ENCODE data around the gene MDFIC.

The MDFIC gene

DNA sequence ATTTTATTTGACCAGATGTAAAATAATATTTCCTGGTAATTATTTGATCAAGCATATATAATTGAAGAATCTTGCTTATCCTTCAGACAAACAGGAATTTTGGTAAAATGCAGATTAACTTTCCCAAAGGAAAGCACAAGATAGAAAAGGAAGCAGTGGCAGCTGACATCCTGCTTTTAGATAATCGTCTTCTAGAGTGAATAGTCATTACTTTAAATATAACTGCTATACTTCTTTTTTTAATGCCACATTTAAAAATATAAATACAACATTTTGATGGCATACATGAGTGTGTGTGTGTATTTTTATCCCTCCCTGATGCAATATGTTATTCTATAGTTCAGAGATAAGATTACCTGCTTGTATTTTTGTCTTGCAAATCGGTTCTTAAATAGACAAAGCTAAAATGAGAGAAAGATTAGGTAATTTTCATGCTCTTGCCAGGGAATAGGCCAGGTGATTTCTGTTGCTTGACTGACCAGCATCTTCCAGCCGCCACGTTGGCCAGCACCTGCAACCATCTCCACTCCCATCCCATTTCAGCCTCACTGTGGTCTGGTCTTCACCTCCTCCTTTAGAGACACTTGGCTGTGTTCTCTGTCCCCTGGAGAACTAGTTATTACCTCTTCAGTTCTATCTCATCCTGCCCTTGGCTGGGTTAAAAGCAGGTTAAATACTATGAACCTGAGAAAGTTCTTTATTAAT is 58.1 kb downstream of the MDFIC start:
- TF ChIP-seq, protein P1, sequence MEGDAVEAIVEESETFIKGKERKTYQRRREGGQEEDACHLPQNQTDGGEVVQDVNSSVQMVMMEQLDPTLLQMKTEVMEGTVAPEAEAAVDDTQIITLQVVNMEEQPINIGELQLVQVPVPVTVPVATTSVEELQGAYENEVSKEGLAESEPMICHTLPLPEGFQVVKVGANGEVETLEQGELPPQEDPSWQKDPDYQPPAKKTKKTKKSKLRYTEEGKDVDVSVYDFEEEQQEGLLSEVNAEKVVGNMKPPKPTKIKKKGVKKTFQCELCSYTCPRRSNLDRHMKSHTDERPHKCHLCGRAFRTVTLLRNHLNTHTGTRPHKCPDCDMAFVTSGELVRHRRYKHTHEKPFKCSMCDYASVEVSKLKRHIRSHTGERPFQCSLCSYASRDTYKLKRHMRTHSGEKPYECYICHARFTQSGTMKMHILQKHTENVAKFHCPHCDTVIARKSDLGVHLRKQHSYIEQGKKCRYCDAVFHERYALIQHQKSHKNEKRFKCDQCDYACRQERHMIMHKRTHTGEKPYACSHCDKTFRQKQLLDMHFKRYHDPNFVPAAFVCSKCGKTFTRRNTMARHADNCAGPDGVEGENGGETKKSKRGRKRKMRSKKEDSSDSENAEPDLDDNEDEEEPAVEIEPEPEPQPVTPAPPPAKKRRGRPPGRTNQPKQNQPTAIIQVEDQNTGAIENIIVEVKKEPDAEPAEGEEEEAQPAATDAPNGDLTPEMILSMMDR (conservative IDR thresholded peaks at IDR 0.05): no peak
- no peak overlapping the region for H3K27ac ChIP-seq

DNA sequence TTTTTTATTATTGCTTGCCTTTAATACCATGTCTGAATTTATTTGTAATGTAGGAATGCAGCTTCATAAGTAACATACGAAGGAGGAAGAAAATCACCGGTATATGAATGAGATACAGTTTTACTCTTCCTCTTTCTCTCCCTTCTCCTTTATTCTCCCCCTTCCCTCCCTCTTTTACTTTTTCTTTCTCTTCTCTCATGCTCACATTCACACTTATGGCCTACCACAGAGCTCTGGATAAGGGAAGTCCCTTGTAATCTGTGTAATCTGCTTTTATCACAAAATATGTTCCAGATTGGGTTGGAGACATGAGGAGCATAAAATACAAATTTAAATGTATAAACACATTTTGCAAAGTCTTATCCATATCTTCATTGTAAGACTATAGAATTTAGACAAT is 59.4 kb downstream of the MDFIC start:
- TF ChIP-seq, protein P1 (conservative IDR thresholded peaks at IDR 0.05): no peak
- no peak overlapping the region for H3K27ac ChIP-seq

DNA sequence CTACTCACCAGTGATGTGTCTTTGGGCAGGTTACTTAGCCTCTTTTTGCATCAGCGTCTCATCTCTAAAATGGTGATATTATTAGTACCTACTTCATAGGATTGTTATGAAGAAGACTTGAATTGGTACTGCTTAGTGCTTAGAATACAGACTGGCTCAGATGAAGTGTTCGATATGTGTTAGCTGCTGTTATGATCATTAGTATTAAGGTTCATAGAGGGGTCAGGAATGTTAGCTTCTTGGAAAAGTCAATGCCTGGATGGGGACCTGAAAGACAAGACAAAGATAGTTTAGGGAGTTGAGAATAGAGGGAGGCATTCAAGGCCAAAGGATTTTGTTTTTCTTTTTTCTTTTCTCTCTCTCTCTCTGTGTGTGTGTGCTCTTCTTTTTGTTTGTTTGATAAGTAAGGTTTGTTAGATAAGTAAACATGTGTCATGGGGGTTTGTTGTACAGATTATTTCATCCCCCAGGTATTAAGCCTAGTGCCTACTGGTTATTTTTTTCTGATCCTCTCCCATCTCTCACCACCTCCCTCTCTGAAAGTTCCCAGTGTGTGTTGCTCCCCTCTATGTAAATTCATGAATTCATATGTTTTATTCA is 63.3 kb downstream of the MDFIC start:
- TF ChIP-seq, protein P1 (conservative IDR thresholded peaks at IDR 0.05): no peak
- H3K27ac ChIP-seq: no peak overlapping the region

DNA sequence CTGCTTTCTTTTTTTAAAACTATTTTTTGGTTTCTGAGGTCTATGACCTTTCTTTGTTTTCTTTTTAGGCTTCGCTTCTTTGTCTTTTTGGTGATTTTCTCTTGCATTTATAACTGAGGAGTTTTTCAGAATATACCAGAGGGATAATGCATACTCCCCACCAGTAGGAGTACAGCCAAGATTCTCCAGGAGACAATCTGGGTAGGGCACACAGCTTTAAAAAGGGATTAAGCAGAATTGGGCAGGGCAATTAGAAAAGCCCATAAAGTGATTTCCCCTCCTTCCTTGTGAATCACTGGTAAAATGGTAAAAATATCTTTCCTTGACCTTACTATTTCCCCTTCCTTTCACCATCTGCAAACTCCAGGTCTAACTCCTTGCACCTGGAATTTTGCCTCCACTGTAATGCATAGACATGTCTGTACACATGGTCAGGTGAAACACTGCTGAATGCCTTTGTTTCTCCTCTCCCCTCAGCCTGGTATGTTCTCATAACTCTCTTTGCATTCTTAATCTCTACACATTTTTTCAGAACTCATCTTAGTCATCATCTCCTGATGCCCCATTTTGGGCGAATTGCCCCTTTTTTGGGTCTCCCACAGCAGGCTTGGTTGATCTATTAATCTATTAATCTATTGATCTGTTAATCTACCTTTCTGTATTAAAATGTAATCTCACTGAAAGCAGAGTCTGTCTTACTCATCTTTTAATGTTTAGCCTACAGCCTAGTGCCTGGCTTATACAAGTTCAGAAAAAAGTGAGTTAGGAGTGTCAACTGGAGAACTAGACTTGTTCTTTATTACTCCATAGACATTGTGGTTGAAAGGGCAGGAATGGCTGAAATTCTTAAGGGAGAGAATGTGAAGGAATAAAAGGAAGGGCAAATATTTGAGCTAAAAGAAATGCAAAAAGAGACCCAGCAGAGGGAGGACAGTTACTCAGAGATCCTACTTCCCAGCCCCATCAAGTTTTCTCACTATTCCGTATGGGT is 64.6 kb downstream of the MDFIC start:
- H3K27ac ChIP-seq: no peak overlapping the region
- TF ChIP-seq, protein P1 (conservative IDR thresholded peaks at IDR 0.05): no peak

DNA sequence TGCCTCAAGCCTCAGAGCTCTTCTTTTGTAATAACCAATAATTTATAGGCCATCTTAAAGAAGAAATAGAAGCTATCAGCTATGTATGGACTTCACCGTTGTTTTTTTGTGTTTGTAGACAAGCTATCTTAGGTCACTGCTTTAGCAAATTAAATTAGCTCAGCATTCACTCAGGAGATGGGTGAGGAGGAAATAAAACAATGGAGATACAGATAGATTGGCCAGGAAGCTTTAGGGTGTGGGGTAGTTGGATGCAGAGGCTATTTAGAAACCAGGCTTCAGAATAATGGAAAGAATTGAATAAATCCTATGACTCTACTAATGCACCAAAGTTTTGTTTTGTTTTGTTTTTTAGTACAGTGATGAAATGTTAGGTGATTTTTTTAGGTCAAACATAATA is 66.1 kb downstream of the MDFIC start:
- TF ChIP-seq, protein P1 (conservative IDR thresholded peaks at IDR 0.05): no peak
- H3K27ac ChIP-seq: no peak overlapping the region

DNA sequence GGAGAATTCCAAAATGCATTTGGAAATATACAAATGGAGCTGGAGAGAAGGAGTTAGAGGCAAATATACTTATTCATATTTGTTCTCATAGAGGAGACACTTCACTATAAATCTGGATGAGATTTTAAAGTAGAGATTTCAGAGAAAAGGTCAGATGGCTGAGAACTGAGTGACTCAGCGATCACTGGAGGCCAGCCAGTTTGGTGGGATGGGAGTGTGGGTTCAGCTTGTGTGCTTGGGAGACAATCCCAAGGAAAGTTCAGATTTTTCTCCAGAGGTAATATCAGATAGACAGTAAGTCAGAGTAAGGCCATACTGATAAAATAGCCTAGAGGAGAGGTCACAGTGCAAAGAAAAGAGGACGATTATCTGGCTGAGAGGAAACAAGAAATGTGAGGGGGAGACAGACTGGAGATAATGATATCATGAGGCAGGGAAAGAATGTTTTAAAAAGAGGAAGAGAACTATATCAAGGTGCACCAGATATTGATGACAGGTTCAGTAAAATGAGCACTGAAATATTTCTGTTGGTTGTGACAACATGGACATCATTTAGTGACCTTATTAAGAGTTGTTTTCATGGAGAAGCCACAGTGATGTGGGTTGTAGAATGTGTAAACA is 67.0 kb downstream of the MDFIC start:
- H3K27ac ChIP-seq: no peak overlapping the region
- TF ChIP-seq, protein P1 (conservative IDR thresholded peaks at IDR 0.05): no peak

DNA sequence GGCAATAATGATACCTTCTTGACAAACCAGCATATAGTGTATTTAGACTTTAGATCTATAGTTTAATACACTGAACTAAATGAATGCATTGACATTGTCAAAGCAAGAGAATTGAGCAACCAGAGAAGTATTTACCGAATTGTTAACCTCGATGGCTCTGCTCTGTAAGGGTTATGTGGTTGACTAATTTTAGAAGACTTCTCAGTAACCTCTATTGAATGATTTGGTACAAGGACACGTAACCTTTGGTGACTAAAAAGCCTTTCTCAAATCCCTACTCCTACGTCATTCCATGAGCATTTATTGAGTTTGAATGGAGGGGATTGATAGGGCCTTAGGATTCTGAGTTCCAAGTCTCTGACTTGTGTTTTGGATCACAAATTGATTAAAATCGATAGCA is 67.6 kb downstream of the MDFIC start:
- TF ChIP-seq, protein P1 (conservative IDR thresholded peaks at IDR 0.05): no peak
- no peak overlapping the region for H3K27ac ChIP-seq

Data from VCaP (cell line).